Keratinocyte (primary cell): Measurements from ENCODE around the gene SNRPD1. TPM values are rescaled to one million over a fixed set of nuclear protein-coding genes. Genes with fewer than 3 reads are reported as not detected.
A peak's percentile ranks its signal among the peaks of the same experiment; 100 is the strongest.

ENCODE experiments used
- DNase-seq: peaks from one replicate; pipeline ENCODE4 v3.0.0-alpha.2; 2011; ENCODE audit warnings: low read depth, missing footprints, low spot score
- FAIRE-seq: peaks from 2 replicates; lab custom pipeline; 2011; peaks lifted over from hg19 to GRCh38; lab: Jason Lieb, UNC
- H2AFZ ChIP-seq: 2 replicates; pipeline ENCODE4 v1.6.0; 2012; ENCODE audit warnings: low read length, control low read depth, inconsistent platforms; ENCODE audit not compliant: control insufficient read depth
- H3K27ac ChIP-seq: 2 replicates; pipeline ENCODE4 v1.5.1; 2011; ENCODE audit warnings: low read length; ENCODE audit not compliant: control insufficient read depth, insufficient read depth
- H3K27me3 ChIP-seq: 3 replicates; pipeline ENCODE4 v1.6.0; 2011; ENCODE audit warnings: low read length; ENCODE audit not compliant: control insufficient read depth, insufficient read depth; ENCODE audit errors: extremely low read depth
- H3K36me3 ChIP-seq, 2 experiments: 2 replicates in 1 of 2; 3 replicates in 1 of 2; pipeline ENCODE4 v1.5.1; 2011; ENCODE audit warnings: low read length in 2 of 2, mild to moderate bottlenecking in 1 of 2; ENCODE audit not compliant: control insufficient read depth in 2 of 2, insufficient read depth in 2 of 2; ENCODE audit errors: extremely low read depth in 1 of 2
- H3K4me1 ChIP-seq: 3 replicates; pipeline ENCODE4 v1.5.1; 2011; ENCODE audit warnings: low read length; ENCODE audit not compliant: control insufficient read depth, insufficient read depth; ENCODE audit errors: extremely low read depth
- H3K4me2 ChIP-seq: 3 replicates; pipeline ENCODE4 v1.6.0; 2011; ENCODE audit warnings: low read depth, low read length; ENCODE audit not compliant: control insufficient read depth, insufficient read depth; ENCODE audit errors: extremely low read depth
- H3K4me3 ChIP-seq, 3 experiments: fragments of 200-600 bp in 1 of 3; sonication (generic) in 1 of 3; 2 replicates in 2 of 3; 3 replicates in 1 of 3; pipeline ENCODE4 v1.5.1; 2011 to 2016; ENCODE audit warnings: low read length in 3 of 3, mild to moderate bottlenecking in 3 of 3, control low read depth in 2 of 3, inconsistent platforms in 1 of 3, low read depth in 1 of 3, mixed read lengths in 1 of 3, mixed run types in 1 of 3, moderate library complexity in 1 of 3; ENCODE audit not compliant: control insufficient read depth in 2 of 3, insufficient read depth in 2 of 3; ENCODE audit errors: extremely low read depth in 1 of 3
- H3K79me2 ChIP-seq: 2 replicates; pipeline ENCODE4 v1.6.0; 2012; ENCODE audit warnings: low read length; ENCODE audit not compliant: control insufficient read depth, insufficient read depth
- H3K9ac ChIP-seq: 3 replicates; pipeline ENCODE4 v1.6.0; 2011; ENCODE audit warnings: low read length; ENCODE audit not compliant: control insufficient read depth, insufficient read depth; ENCODE audit errors: extremely low read depth
- H3K9me1 ChIP-seq: 3 replicates; pipeline ENCODE4 v1.6.0; 2011; ENCODE audit warnings: low read length; ENCODE audit not compliant: control insufficient read depth, insufficient read depth; ENCODE audit errors: extremely low read depth
- H3K9me3 ChIP-seq: 2 replicates; pipeline ENCODE4 v1.5.1; 2012; ENCODE audit warnings: low read depth, low read length; ENCODE audit not compliant: control insufficient read depth
- H4K20me1 ChIP-seq: 3 replicates; pipeline ENCODE4 v1.6.0; 2011; ENCODE audit warnings: low read length; ENCODE audit not compliant: control insufficient read depth, insufficient read depth; ENCODE audit errors: extremely low read depth
- EZH2 ChIP-seq: IDR thresholded peaks from one replicate; pipeline ENCODE4 v1.6.1; 2012; ENCODE audit warnings: inconsistent platforms, mild to moderate bottlenecking, low read length, moderate library complexity
- dilution Hi-C: fragments of 300-500 bp; cut with MboI; formaldehyde crosslinking; loops from one replicate; pipeline ENCODE4 v1.7.0; 2020; ENCODE audit warnings: low sequenced_read_pairs; ENCODE audit not compliant: extremely low pct_ligation_motif_present
- polyA plus RNA-seq, 5 experiments: library from polyadenylated mRNA; depleted of rRNA in 3 of 5; stranded (reverse) in 3 of 5; stranded (forward) in 1 of 5; unstranded in 1 of 5; fragments of >200 nt; gene quantifications; 1 replicate in 1 of 5; 2 replicates in 3 of 5; 3 replicates in 1 of 5; pipeline versions ENCODE4 v1.2.1 to v1.2.3, GENCODE V29; 2011 to 2012; ENCODE audit warnings: missing spikeins in 2 of 5, low read depth in 1 of 5, low replicate concordance in 1 of 5
- TF ChIP-seq, protein P1 (sequence below), 3 experiments: IDR thresholded peaks in 1 of 3; conservative IDR thresholded peaks in 1 of 3; optimal IDR thresholded peaks in 1 of 3; 2 replicates in 2 of 3; 3 replicates in 1 of 3; pipeline versions ENCODE3 to v1.5.1; 2011; ENCODE audit warnings: low read length in 3 of 3, mild to moderate bottlenecking in 3 of 3, moderate library complexity in 2 of 3, control low read depth in 1 of 3, inconsistent platforms in 1 of 3; ENCODE audit not compliant: insufficient read depth in 2 of 3; ENCODE audit errors: extremely low read depth in 1 of 3

The SNRPD1 gene
- polyA plus RNA-seq, 1 donor (not counting 4 experiments of a cell fraction or from before 2014, with no cell fraction given) = 137 TPM

DNA sequence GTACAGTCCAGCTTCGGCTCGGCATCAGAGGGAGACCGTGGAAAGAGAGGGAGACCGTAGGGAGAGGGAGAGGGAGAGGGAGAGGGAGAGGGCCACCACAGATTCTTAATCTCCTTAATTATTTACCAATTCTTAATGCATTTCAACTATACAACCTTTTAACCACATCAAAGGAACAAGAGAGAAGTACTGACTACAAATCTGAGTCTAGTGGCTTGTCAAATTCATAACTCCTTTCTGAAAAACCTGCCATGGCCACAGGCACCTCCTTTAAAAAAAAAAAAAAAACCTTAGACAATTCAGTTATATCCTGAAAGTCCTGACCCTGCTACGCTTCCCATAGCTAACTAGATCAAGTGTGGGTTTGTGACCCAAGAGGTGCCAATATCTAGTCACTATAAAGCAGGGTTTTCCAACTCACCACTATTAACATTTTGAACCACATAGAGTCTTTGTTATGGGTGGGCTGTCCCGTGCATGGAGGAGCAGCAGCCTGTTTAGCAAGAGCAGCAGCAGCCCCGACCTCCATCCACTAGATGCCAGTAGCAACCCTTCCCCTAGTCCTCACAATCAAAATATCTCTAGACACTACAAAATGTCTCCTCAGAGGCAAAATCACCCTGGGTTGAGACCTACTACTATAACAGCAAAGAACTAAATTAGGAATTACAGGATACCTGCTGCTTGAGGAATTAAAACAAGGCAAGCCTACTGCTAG, 18.4 kb upstream of the SNRPD1 start:
- Histone ChIP-seq H3K79me2 (peaks cover 74% of the 10 kb centered on the region), H3K4me2 (no peak overlapping the region), H3K27ac (no peak overlapping the region), H3K4me1 (peaks cover 2% of the 10 kb centered on the region), H3K27me3 (no peaks in the 10 kb centered on the region), H3K9me3 (no peaks in the 10 kb centered on the region), H3K9me1 (no peaks in the 10 kb centered on the region), H3K36me3 (peaks cover 0 to 2% of the 10 kb centered on the region in 2 experiments), H2AFZ (no peak overlapping the region), H3K9ac (no peak overlapping the region), H3K4me3 (no peak overlapping the region), H4K20me1 (no peaks in the 10 kb centered on the region)
- DNase-seq (no peak), FAIRE-seq (no peak)
- dilution Hi-C loops = no loop called here
- no peak for TF ChIP-seq EZH2
- TF ChIP-seq, protein P1, sequence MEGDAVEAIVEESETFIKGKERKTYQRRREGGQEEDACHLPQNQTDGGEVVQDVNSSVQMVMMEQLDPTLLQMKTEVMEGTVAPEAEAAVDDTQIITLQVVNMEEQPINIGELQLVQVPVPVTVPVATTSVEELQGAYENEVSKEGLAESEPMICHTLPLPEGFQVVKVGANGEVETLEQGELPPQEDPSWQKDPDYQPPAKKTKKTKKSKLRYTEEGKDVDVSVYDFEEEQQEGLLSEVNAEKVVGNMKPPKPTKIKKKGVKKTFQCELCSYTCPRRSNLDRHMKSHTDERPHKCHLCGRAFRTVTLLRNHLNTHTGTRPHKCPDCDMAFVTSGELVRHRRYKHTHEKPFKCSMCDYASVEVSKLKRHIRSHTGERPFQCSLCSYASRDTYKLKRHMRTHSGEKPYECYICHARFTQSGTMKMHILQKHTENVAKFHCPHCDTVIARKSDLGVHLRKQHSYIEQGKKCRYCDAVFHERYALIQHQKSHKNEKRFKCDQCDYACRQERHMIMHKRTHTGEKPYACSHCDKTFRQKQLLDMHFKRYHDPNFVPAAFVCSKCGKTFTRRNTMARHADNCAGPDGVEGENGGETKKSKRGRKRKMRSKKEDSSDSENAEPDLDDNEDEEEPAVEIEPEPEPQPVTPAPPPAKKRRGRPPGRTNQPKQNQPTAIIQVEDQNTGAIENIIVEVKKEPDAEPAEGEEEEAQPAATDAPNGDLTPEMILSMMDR (optimal IDR thresholded peaks at IDR 0.05 in 1 of 3, IDR thresholded peaks at IDR 0.05 in 1 of 3, conservative IDR thresholded peaks at IDR 0.05 in 1 of 3; ENCODE audit: extremely low read depth in 1 of 3, insufficient read depth in 2 of 3, low read length in 3 of 3) = peak in 1 of 3 experiments; percentile 27

DNA sequence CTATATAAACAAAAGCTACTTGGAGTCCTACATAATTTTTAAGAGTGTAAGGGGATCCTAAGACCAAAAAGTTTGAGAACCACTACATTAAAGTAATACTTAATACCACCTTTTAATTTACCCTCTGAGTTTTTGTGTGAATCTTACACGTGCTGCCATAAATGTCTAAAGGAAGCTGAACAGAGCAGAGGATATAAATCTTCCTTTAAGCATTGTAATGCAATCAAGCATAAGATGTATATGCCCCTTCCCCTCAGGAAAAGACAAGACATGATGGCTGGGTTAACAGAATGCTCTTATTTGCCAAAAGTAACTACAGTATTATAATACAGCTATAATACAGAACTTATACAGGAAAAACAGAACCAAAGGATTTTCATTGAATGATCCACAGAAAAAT, 14.5 kb upstream of the SNRPD1 start:
- H3K4me2 ChIP-seq = no peak overlapping the region

More for the DNA sequence above, 14.5 kb upstream of the SNRPD1 start:
- Histone ChIP-seq H3K4me1 (peaks cover 5% of the 10 kb centered on the region), H3K27ac (no peak overlapping the region), H3K4me3 (no peak overlapping the region), H3K9me1 (no peaks in the 10 kb centered on the region), H3K9ac (no peak overlapping the region), H3K36me3 (no peaks in the 10 kb centered on the region), H3K79me2 (peaks cover 62% of the 10 kb centered on the region), H2AFZ (no peak overlapping the region), H3K27me3 (no peaks in the 10 kb centered on the region), H3K9me3 (no peaks in the 10 kb centered on the region), H4K20me1 (no peaks in the 10 kb centered on the region)
- FAIRE-seq (no peak), DNase-seq (no peak)
- dilution Hi-C loops = no loop called here
- TF ChIP-seq, protein P1 (optimal IDR thresholded peaks at IDR 0.05 in 1 of 3, IDR thresholded peaks at IDR 0.05 in 1 of 3, conservative IDR thresholded peaks at IDR 0.05 in 1 of 3; ENCODE audit: extremely low read depth in 1 of 3, insufficient read depth in 2 of 3, low read length in 3 of 3) = no peak
- no peak for TF ChIP-seq EZH2
